ENCODE data around the gene NDUFS7.
A peak's percentile ranks its signal among the peaks of the same experiment; 100 is the strongest.

NDUFS7 gene

DNA sequence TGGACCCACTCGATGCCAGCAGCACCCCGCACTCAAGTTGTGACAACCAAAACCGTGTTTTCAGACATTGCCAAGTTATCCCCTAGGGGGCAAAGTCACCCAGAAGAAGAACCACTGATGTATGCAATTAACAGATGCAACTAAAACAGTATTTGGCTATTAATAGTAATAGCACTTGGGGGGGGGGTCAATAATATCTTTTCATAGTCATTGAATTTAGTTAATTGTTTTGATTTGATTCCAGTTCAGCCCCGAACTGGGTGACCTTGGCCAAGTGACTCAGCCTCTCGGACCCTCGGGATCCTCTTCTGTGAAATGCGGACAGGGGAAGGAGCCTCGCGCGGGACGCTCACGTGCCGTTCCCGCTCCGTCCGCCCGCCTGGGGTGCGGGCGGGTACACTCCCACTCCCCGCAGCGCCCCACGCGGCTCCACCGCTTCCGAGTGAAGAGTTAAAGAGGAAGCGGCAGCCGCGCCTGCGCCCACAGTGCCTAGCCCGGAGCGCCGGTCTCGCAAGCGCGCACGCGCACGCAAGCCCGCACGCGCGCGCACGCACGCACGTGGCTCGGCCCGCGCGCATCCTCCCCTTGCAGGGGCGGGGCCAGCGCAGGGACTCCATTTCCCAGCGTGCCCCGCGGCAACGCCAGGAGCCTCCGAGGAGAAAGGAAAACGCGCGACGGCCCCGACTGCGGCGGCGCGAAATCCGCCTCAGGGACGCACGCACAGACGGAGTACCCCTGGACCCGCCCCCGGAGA, 23.2 kb downstream of the NDUFS7 start:
- peaks cover 31% of the 10 kb centered on the region for H3K4me1 ChIP-seq (ENCODE audit: insufficient read depth, insufficient read length)
- H3K4me3 ChIP-seq (ENCODE audit: insufficient read length, low read depth), result peak overlapping the region; percentile 78
- H3K27me3 ChIP-seq (ENCODE audit: insufficient read depth, insufficient read length), result no peaks in the 10 kb centered on the region
- peak; percentile 98 for DNase-seq (ENCODE audit: low read depth, low spot score)
- no peaks in the 10 kb centered on the region for H3K9me3 ChIP-seq (ENCODE audit: insufficient read depth, low read length)
- H3K9ac ChIP-seq (ENCODE audit: insufficient read length, low read depth), result peak overlapping the region; percentile 85
- H3K36me3 ChIP-seq (ENCODE audit: insufficient read depth, insufficient read length, low read length), result peaks cover 34% of the 10 kb centered on the region
- TF ChIP-seq SUZ12 (IDR thresholded peaks at IDR 0.05; ENCODE audit: extremely low read depth, insufficient read depth, insufficient read length), result no peak
- no peak for TF ChIP-seq YY1 (IDR thresholded peaks at IDR 0.05; ENCODE audit: insufficient read depth, insufficient read length)
- TF ChIP-seq ZNF274 (IDR thresholded peaks at IDR 0.05; ENCODE audit: low read depth, low read length), result no peak

DNA sequence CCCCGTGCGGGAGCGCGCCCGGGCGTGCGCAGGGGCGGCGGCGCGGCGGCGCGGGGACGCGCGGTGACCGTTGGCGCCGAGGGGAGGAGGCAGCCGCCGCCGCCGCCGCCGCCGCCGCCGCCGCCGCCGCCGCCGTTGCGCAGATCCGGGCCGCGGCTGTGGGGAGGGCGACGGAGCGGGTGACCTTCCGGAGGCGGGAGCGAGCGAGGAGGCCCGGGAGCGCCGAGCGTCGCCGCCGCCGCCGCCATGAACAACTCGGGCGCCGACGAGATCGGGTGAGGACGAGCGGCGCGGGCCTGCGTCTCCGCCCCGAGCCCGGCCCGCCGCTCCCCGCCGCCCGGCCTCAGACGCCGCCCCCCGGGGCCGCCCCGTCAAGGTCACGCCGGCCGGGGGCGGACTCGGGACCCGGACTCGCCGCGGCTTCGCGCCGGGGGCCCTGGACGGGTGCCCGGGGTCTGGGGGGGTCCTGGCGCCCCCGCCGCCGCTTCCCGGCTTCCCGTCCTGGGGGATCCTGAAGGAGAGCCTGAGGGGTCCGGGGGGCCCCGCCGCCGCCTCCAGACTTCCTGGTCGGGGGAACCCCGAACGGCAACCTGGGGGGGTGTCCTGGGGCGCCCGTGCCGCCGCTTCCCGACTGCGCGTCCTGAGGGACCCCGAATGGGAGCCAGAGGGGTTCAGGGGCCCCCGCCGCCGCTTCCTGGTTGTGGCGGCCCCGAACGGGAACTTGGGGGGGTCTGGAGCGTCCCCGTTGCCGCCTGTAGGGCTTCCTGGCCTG, 24.0 kb downstream of the NDUFS7 start, which contains the start of gene DAZAP1:
Gene DAZAP1 (plus strand): TSS at position 59 of the 772 bp plus-strand sequence. CDS start 188 bp downstream, at position 247.
- peak within 1 kb of the TSS; percentile 97 for H3K9ac ChIP-seq (ENCODE audit: insufficient read length, low read depth)
- peak within 1 kb of the TSS; percentile 78 for H3K4me3 ChIP-seq (ENCODE audit: insufficient read length, low read depth)
- H3K9me3 ChIP-seq (ENCODE audit: insufficient read depth, low read length), result no peaks in the 10 kb centered on the region
- no peak for TF ChIP-seq YY1 (IDR thresholded peaks at IDR 0.05; ENCODE audit: insufficient read depth, insufficient read length)
- no peak for TF ChIP-seq SUZ12 (IDR thresholded peaks at IDR 0.05; ENCODE audit: extremely low read depth, insufficient read depth, insufficient read length)
- TF ChIP-seq ZNF274 (IDR thresholded peaks at IDR 0.05; ENCODE audit: low read depth, low read length), result no peak
- H3K4me1 ChIP-seq (ENCODE audit: insufficient read depth, insufficient read length), result peaks cover 25% of the 10 kb centered on the region
- H3K27me3 ChIP-seq (ENCODE audit: insufficient read depth, insufficient read length), result no peaks in the 10 kb centered on the region
- peaks cover 42% of the 10 kb centered on the region for H3K36me3 ChIP-seq (ENCODE audit: insufficient read depth, insufficient read length, low read length)
- DNase-seq (ENCODE audit: low read depth, low spot score), result no peak

DNA sequence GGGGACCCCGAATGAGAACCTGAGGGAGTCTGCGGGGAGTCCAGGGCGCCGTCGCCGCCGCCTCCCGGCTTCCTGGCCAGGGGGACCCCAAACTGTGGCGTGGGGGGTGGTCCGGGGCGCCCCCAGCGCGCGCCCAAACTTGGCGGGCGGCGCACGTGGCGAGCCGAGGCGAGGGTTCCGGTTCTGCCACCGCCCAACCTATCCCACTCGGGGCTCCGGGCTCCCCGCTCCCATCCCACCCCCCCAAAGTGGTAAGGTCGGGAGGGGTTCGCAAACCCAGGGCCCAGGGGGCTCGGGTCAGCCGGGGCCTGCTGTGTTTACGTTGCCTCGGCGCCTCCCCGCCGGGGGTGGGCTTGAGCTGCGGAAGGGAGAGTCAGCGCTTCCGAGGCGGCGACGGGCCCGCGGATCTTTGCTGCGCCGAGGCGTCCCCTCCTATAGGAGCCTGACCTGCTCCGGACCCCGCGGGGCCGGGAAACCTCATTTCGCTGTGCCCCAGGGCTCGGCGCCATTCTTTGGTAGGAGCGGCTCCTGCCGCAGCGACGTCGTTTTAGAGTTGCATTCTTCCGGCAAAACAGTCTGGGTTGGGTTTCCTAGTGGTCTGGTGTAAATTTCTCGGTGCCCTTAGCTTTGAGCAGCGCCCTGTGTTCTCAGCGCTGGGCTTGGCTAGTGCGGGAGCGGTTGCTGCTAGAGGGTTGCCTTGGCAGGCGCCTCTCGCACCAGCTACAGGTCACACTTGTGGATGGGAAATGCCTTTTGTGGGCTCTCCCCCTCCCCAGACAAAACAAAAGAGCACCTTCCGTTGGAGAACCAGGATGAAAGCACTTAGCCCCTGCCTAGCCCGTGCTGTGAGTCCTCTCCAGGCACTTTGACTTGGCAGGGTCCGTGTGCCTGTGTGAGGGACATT, 24.8 kb downstream of the NDUFS7 start:
- Histone ChIP-seq H3K36me3 (ENCODE audit: insufficient read depth, insufficient read length, low read length) (peaks cover 50% of the 10 kb centered on the region), H3K4me1 (ENCODE audit: insufficient read depth, insufficient read length) (peaks cover 25% of the 10 kb centered on the region)
- no peak for DNase-seq (ENCODE audit: low read depth, low spot score)

DNA sequence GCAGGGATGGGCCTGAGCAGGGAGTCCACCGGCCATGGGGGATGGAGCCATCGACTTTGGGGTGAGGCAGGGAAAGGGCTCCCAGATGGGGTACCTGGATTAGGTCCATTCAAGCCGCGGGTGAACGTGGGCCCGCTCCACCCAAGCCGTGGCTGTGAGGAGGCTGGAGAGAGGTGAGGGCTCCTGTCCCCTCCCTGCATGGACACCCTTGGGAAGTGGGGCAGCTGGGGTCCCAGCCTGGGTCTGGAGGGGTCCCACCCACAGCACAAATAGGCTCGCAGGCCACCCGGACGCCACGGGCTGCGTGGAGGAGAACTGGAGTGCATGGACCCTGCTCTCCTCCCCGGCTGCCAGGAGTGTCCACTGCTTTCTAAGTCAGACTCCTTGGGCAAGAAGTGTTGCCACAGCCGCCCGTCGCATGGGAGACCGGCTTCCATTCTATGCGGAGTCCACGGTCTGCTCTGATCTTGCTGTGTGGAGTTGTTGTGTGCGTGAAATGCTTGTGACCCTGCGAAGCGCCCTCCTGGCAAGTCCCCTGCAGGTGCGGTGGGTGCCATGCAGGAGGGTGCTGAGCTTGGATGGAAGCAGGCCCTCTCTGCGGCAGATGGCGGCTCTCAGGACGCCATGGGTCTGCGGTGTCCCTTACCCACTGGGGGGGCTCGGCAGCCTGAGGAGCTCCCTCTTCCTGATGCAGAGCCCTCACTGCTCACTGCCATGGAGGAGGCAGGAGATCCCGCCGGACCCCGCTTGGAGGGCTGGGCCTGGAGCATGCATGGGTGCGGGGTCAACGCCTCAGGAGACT, 25.7 kb downstream of the NDUFS7 start:
- no peak for DNase-seq (ENCODE audit: low read depth, low spot score)
- TF ChIP-seq SUZ12 (IDR thresholded peaks at IDR 0.05; ENCODE audit: extremely low read depth, insufficient read depth, insufficient read length), result no peak
- TF ChIP-seq YY1 (IDR thresholded peaks at IDR 0.05; ENCODE audit: insufficient read depth, insufficient read length), result no peak
- TF ChIP-seq ZNF274 (IDR thresholded peaks at IDR 0.05; ENCODE audit: low read depth, low read length), result no peak
- Histone ChIP-seq H3K4me1 (ENCODE audit: insufficient read depth, insufficient read length) (peaks cover 25% of the 10 kb centered on the region), H3K9ac (ENCODE audit: insufficient read length, low read depth) (peak overlapping the region; percentile 97), H3K4me3 (ENCODE audit: insufficient read length, low read depth) (peak overlapping the region; percentile 67), H3K9me3 (ENCODE audit: insufficient read depth, low read length) (no peaks in the 10 kb centered on the region), H3K27me3 (ENCODE audit: insufficient read depth, insufficient read length) (no peaks in the 10 kb centered on the region), H3K36me3 (ENCODE audit: insufficient read depth, insufficient read length, low read length) (peaks cover 58% of the 10 kb centered on the region)

More for the DNA sequence above, 24.8 kb downstream of the NDUFS7 start:
- peak overlapping the region; percentile 97 for H3K9ac ChIP-seq (ENCODE audit: insufficient read length, low read depth)
- no peaks in the 10 kb centered on the region for H3K27me3 ChIP-seq (ENCODE audit: insufficient read depth, insufficient read length)
- no peaks in the 10 kb centered on the region for H3K9me3 ChIP-seq (ENCODE audit: insufficient read depth, low read length)
- no peak for TF ChIP-seq YY1 (IDR thresholded peaks at IDR 0.05; ENCODE audit: insufficient read depth, insufficient read length)
- peak overlapping the region; percentile 67 for H3K4me3 ChIP-seq (ENCODE audit: insufficient read length, low read depth)

DNA sequence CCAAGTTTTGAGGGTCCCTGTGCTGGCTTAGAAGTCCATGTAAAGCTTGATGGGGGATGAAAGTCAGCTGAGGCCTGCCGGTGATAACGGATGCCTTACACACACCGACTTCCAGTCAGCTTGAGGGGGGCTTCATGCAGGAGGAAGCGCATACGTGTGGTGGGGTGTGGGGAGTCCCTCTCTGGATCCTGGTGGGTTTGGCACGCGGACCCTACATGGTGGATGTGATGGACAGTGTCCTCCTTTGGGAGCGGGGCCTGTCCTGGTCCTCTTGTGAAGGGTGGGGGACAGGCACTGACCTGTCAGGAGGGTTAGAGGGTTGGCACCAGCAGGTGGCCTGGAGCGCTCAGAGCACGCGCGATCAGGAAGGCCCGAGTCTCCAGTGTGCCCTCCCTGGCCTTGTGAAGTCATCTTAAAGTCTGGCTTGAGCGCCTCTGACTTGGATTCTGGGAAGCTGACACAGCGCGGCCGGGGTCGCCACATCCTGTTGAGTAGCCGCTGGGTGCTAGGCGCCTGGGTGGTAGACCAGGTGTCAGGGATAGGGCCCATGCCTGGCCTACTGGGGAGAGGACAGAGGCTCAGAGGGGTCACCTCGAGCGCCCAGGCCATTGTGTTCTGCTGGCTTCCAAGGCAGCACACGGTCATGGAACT, 26.6 kb downstream of the NDUFS7 start:
- Histone ChIP-seq H3K27me3 (ENCODE audit: insufficient read depth, insufficient read length) (no peaks in the 10 kb centered on the region), H3K4me3 (ENCODE audit: insufficient read length, low read depth) (peak overlapping the region; percentile 22), H3K4me1 (ENCODE audit: insufficient read depth, insufficient read length) (peaks cover 29% of the 10 kb centered on the region), H3K9me3 (ENCODE audit: insufficient read depth, low read length) (no peaks in the 10 kb centered on the region), H3K36me3 (ENCODE audit: insufficient read depth, insufficient read length, low read length) (peaks cover 60% of the 10 kb centered on the region), H3K9ac (ENCODE audit: insufficient read length, low read depth) (peak overlapping the region; percentile 97)
- no peak for DNase-seq (ENCODE audit: low read depth, low spot score)
- TF ChIP-seq ZNF274 (IDR thresholded peaks at IDR 0.05; ENCODE audit: low read depth, low read length), result no peak
- TF ChIP-seq SUZ12 (IDR thresholded peaks at IDR 0.05; ENCODE audit: extremely low read depth, insufficient read depth, insufficient read length), result no peak
- TF ChIP-seq YY1 (IDR thresholded peaks at IDR 0.05; ENCODE audit: insufficient read depth, insufficient read length), result no peak

DNA sequence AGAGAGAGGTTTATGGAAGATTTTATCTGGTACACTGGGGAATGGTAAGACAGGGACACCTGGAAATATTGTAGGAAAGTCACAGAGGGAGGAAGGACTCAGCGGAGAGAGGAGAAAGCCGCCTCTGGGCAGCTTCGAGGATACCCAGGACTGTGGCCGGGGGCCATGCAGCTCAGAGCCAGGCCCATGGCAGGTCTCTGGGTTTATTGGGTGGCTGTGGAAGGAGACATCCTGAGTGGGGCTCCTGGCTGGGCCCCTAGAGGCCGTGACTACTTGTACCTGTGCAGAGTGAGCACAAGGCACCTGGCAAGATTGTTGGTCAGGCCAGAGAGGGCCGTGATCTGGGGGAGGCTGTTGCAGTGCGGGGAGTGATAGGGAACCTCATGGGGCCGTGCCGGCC, 27.1 kb downstream of the NDUFS7 start:
- H3K9ac ChIP-seq (ENCODE audit: insufficient read length, low read depth), result peak overlapping the region; percentile 97
- DNase-seq (ENCODE audit: low read depth, low spot score), result no peak
- peaks cover 31% of the 10 kb centered on the region for H3K4me1 ChIP-seq (ENCODE audit: insufficient read depth, insufficient read length)

More for the DNA sequence above, 27.1 kb downstream of the NDUFS7 start:
- H3K27me3 ChIP-seq (ENCODE audit: insufficient read depth, insufficient read length), result no peaks in the 10 kb centered on the region
- no peak overlapping the region for H3K4me3 ChIP-seq (ENCODE audit: insufficient read length, low read depth)
- H3K36me3 ChIP-seq (ENCODE audit: insufficient read depth, insufficient read length, low read length), result peaks cover 60% of the 10 kb centered on the region
- TF ChIP-seq YY1 (IDR thresholded peaks at IDR 0.05; ENCODE audit: insufficient read depth, insufficient read length), result no peak
- no peak for TF ChIP-seq ZNF274 (IDR thresholded peaks at IDR 0.05; ENCODE audit: low read depth, low read length)
- H3K9me3 ChIP-seq (ENCODE audit: insufficient read depth, low read length), result no peaks in the 10 kb centered on the region

Measured in NT2/D1 (cell line).